ENCODE data around the gene ZNF776. TPM values are rescaled to one million over a fixed set of nuclear protein-coding genes. Genes with fewer than 3 reads are reported as not detected.
"Not testable (repeated sequence)": the region's sequence is repeated elsewhere in the genome, so short reads cannot be mapped to it uniquely, and the experiment has no call there.

The ZNF776 gene
- polyA plus RNA-seq, 2 donors = 2.9 to 3.3 TPM

- peaks cover 0 to 13% of the 10 kb centered on the region in 2 donors for H3K36me3 ChIP-seq (ENCODE audit: control insufficient read depth in 2 of 2, insufficient read depth in 2 of 2, low read length in 1 of 2)
- H3K9me3 ChIP-seq (ENCODE audit: control insufficient read depth in 2 of 2, insufficient read depth in 1 of 2, low read depth in 1 of 2, low read length in 1 of 2); H3K27ac ChIP-seq (ENCODE audit: low read depth in 2 of 2, low read length in 1 of 2); H3K4me3 ChIP-seq (ENCODE audit: low read depth in 1 of 2, low read length in 2 of 2); H3K4me1 ChIP-seq (ENCODE audit: control insufficient read depth in 2 of 2, insufficient read depth in 2 of 2, low read length in 1 of 2); H3K27me3 ChIP-seq (ENCODE audit: control insufficient read depth in 1 of 2, insufficient read depth in 2 of 2, low read length in 2 of 2): not testable (repeated sequence)
- 100% methylated on average over 1 of the region's 1 CpG for WGBS, 2 donors
Observed at GRCh38 chr19:57796580-57796979, 50.0 kb downstream of the ZNF776 start.

DNA sequence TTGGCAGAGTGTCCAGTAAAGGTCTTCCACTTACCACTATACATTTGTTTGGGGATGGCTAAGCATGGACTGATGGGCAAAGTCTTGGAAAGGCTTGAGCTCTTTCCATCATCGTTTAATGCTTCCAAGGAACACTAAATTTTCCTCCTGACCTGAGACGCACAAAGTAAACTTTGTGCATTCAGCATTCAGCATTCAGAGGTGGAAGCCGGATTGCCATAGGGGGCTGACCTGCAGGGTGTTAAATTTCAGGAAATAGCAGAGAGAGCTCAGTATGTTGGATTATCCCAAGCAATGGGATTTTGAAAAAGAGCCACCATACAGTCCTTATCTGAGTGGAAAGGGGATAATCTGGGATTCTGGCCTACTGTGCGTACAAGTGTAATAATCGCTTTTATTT is 54.1 kb downstream of the ZNF776 start:
- H3K27me3 ChIP-seq (ENCODE audit: control insufficient read depth in 1 of 2, insufficient read depth in 2 of 2, low read length in 2 of 2) = no peaks in the 10 kb centered on the region
- peaks cover 0 to 2% of the 10 kb centered on the region in 2 donors for H3K9me3 ChIP-seq (ENCODE audit: control insufficient read depth in 2 of 2, insufficient read depth in 1 of 2, low read depth in 1 of 2, low read length in 1 of 2)
- peak overlapping the region in 1 of 2 donors; percentile 22 for H3K27ac ChIP-seq (ENCODE audit: low read depth in 2 of 2, low read length in 1 of 2)
- H3K4me1 ChIP-seq (ENCODE audit: control insufficient read depth in 2 of 2, insufficient read depth in 2 of 2, low read length in 1 of 2) = peaks cover 0 to 2% of the 10 kb centered on the region in 2 donors
- H3K36me3 ChIP-seq (ENCODE audit: control insufficient read depth in 2 of 2, insufficient read depth in 2 of 2, low read length in 1 of 2) = peaks cover 0 to 7% of the 10 kb centered on the region in 2 donors
- WGBS, 2 donors = 70 to 83% methylated on average over 5 of the region's 5 CpGs
- no peak overlapping the region for H3K4me3 ChIP-seq (ENCODE audit: low read depth in 1 of 2, low read length in 2 of 2)

- no peaks in the 10 kb centered on the region for H3K27me3 ChIP-seq (ENCODE audit: control insufficient read depth in 1 of 2, insufficient read depth in 2 of 2, low read length in 2 of 2)
- H3K36me3 ChIP-seq (ENCODE audit: control insufficient read depth in 2 of 2, insufficient read depth in 2 of 2, low read length in 1 of 2) = no peaks in the 10 kb centered on the region
- peak overlapping the region; percentile 53 to 62 for H3K27ac ChIP-seq (ENCODE audit: low read depth in 2 of 2, low read length in 1 of 2)
- WGBS, 2 donors = 81 to 83% methylated on average over 4 of the region's 4 CpGs
- no peak overlapping the region for H3K4me3 ChIP-seq (ENCODE audit: low read depth in 1 of 2, low read length in 2 of 2)
- peaks cover 0 to 2% of the 10 kb centered on the region in 2 donors for H3K9me3 ChIP-seq (ENCODE audit: control insufficient read depth in 2 of 2, insufficient read depth in 1 of 2, low read depth in 1 of 2, low read length in 1 of 2)
- peaks cover 0 to 2% of the 10 kb centered on the region in 2 donors for H3K4me1 ChIP-seq (ENCODE audit: control insufficient read depth in 2 of 2, insufficient read depth in 2 of 2, low read length in 1 of 2)
Observed at GRCh38 chr19:57802269-57802668, 55.7 kb downstream of the ZNF776 start.

DNA sequence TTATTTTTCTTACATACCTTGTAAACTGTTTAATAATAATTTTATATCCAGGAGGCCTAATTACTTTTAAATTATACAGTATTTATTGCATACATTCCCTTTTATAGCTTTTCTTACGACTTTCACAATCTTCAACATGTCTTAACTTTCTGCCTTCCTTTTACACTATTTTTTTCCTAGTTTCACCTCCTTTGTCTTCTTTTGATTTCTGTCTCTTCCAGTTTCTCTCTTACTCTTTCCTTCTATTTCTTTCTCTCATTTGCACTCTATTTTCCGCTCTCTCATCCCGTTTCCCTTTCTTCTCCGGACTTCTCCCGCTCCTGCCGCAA is 56.6 kb downstream of the ZNF776 start:
- H3K27me3 ChIP-seq (ENCODE audit: control insufficient read depth in 1 of 2, insufficient read depth in 2 of 2, low read length in 2 of 2) = no peaks in the 10 kb centered on the region
- H3K9me3 ChIP-seq (ENCODE audit: control insufficient read depth in 2 of 2, insufficient read depth in 1 of 2, low read depth in 1 of 2, low read length in 1 of 2) = peaks cover 0 to 2% of the 10 kb centered on the region in 2 donors
- 7 to 14% methylated on average over 6 of the region's 6 CpGs for WGBS, 2 donors
- peak overlapping the region; percentile 60 to 80 for H3K4me3 ChIP-seq (ENCODE audit: low read depth in 1 of 2, low read length in 2 of 2)
- peaks cover 5 to 6% of the 10 kb centered on the region in 2 donors for H3K36me3 ChIP-seq (ENCODE audit: control insufficient read depth in 2 of 2, insufficient read depth in 2 of 2, low read length in 1 of 2)
- H3K27ac ChIP-seq (ENCODE audit: low read depth in 2 of 2, low read length in 1 of 2) = peak overlapping the region; percentile 88 to 90
- peaks cover 0 to 2% of the 10 kb centered on the region in 2 donors for H3K4me1 ChIP-seq (ENCODE audit: control insufficient read depth in 2 of 2, insufficient read depth in 2 of 2, low read length in 1 of 2)

DNA sequence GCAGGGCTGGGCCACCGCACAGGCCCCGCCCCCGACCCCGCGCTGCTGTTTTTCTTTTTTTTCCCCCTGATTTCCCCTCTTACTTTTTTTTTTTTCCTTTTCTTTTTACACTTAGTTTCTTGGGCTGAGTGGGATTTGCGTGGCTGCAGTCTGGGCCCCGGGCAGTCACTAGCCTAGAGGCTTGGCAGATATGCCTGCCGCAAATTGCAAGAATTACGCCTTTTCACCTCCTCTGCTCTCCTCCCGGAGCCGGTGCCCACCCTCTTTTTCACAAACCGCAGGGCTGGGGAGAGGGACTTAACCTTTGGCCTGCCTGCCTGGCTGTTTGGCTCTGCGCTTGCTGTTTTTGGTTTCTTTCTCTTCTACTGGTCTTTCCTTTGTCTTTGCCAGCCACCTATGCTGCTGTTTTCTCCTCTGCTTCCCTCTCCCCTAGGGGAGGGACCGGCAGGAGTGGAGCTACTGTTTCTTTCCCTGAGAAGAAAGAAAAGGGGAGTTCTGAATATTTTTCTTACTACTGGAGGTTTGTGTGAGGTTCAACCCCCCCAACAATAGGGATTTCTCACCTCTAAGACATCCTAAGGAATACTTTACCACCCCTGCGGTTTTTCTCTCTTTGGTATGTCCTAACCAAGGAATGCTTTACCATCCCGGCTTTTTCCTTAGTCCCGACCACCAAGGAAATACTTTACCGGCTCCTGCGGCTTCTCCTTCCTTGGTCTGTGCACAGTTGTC is 57.1 kb downstream of the ZNF776 start:
- Histone ChIP-seq H3K27ac (ENCODE audit: low read depth in 2 of 2, low read length in 1 of 2) (peak overlapping the region; percentile 88 to 90), H3K4me1 (ENCODE audit: control insufficient read depth in 2 of 2, insufficient read depth in 2 of 2, low read length in 1 of 2) (no peaks in the 10 kb centered on the region), H3K9me3 (ENCODE audit: control insufficient read depth in 2 of 2, insufficient read depth in 1 of 2, low read depth in 1 of 2, low read length in 1 of 2) (peaks cover 0 to under 1% of the 10 kb centered on the region in 2 donors), H3K27me3 (ENCODE audit: control insufficient read depth in 1 of 2, insufficient read depth in 2 of 2, low read length in 2 of 2) (no peaks in the 10 kb centered on the region), H3K36me3 (ENCODE audit: control insufficient read depth in 2 of 2, insufficient read depth in 2 of 2, low read length in 1 of 2) (peaks cover 5 to 6% of the 10 kb centered on the region in 2 donors), H3K4me3 (ENCODE audit: low read depth in 1 of 2, low read length in 2 of 2) (peak overlapping the region; percentile 60 to 80)
- 10 to 14% methylated on average over 19 of the region's 19 CpGs for WGBS, 2 donors

DNA sequence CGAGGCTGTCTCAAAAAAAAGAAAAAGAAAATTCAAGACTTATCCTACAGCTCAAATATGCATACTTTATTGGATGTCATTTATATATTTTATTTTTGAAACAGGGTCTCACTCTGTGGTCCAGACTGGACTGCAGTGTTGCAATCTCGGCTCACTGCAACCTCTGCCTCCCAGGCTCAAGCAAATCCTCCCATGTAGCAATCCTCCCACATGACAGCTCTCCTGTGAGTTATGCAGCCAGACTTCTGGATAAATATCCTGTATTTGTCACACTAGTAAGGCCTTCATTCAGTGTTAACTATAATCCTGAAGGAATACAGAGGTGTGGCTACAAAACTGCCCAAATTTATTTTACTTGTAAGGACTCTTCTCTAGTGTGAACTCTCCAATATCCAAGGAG is 60.9 kb downstream of the ZNF776 start:
- no peak overlapping the region for H3K4me3 ChIP-seq (ENCODE audit: low read depth in 1 of 2, low read length in 2 of 2)
- H3K36me3 ChIP-seq (ENCODE audit: control insufficient read depth in 2 of 2, insufficient read depth in 2 of 2, low read length in 1 of 2) = peaks cover 8% of the 10 kb centered on the region in 2 donors
- no peaks in the 10 kb centered on the region for H3K27me3 ChIP-seq (ENCODE audit: control insufficient read depth in 1 of 2, insufficient read depth in 2 of 2, low read length in 2 of 2)
- no peak overlapping the region for H3K27ac ChIP-seq (ENCODE audit: low read depth in 2 of 2, low read length in 1 of 2)
- H3K9me3 ChIP-seq (ENCODE audit: control insufficient read depth in 2 of 2, insufficient read depth in 1 of 2, low read depth in 1 of 2, low read length in 1 of 2) = no peaks in the 10 kb centered on the region
- WGBS, 2 donors = 88 to 91% methylated on average over 2 of the region's 2 CpGs
- H3K4me1 ChIP-seq (ENCODE audit: control insufficient read depth in 2 of 2, insufficient read depth in 2 of 2, low read length in 1 of 2) = no peaks in the 10 kb centered on the region

Other genes starting within 250 kb of the ZNF776 start
- gene ZNF773, start 246.9 kb upstream of the ZNF776 start, polyA plus RNA-seq = 1 to 10 TPM; 1.4 to 3.0 TPM
- gene ZNF549, start 219.5 kb upstream of the ZNF776 start, polyA plus RNA-seq = 1 to 10 TPM in 1 of 2 donors, under 1 TPM in 1; 0.94 to 1.2 TPM
- gene ZNF550, start 187.0 kb upstream of the ZNF776 start, polyA plus RNA-seq = 1 to 10 TPM; 2.0 to 2.6 TPM
- 1 to 10 TPM; 2.3 to 3.7 TPM for gene ZNF416, start 167.9 kb upstream of the ZNF776 start, polyA plus RNA-seq
- 1 to 10 TPM in 1 of 2 donors, under 1 TPM in 1; 0.43 to 1.3 TPM for gene ZIK1, start 162.7 kb upstream of the ZNF776 start, polyA plus RNA-seq
- gene ZNF530, start 146.9 kb upstream of the ZNF776 start, polyA plus RNA-seq = 1 to 10 TPM; 1.1 to 1.9 TPM
- 1 to 10 TPM; 2.8 to 5.1 TPM for gene ZNF134, start 132.6 kb upstream of the ZNF776 start, polyA plus RNA-seq
- 1 to 10 TPM; 4.3 to 5.7 TPM for gene ZNF211, start 113.6 kb upstream of the ZNF776 start, polyA plus RNA-seq
- under 1 TPM; 0.01 to 0.08 TPM for gene ZSCAN4, start 77.9 kb upstream of the ZNF776 start, polyA plus RNA-seq
- 1 to 10 TPM; 1.2 to 2.2 TPM for gene ZNF551, start 64.8 kb upstream of the ZNF776 start, polyA plus RNA-seq
- 1 to 10 TPM in 1 of 2 donors, under 1 TPM in 1; 0.98 to 1.6 TPM for gene ZNF154, start 37.6 kb upstream of the ZNF776 start, polyA plus RNA-seq
- gene ZNF671, start 19.2 kb upstream of the ZNF776 start, polyA plus RNA-seq = 1 to 10 TPM; 1.3 to 1.5 TPM
- 1 to 10 TPM; 5.0 to 5.4 TPM for gene ZNF586, start 22.9 kb downstream of the ZNF776 start, polyA plus RNA-seq
- 1 to 10 TPM; 4.6 to 5.7 TPM for gene ZNF552, start 68.1 kb downstream of the ZNF776 start, polyA plus RNA-seq
- 1 to 10 TPM; 3.1 to 5.7 TPM for gene ZNF587B, start 83.5 kb downstream of the ZNF776 start, polyA plus RNA-seq
- 10 to 100 TPM in 1 of 2 donors, 1 to 10 TPM in 1; 4.9 to 19.5 TPM for gene ZNF587, start 103.0 kb downstream of the ZNF776 start, polyA plus RNA-seq
- gene ZNF814, start 142.2 kb downstream of the ZNF776 start, polyA plus RNA-seq = 1 to 10 TPM; 3.5 to 6.0 TPM
- 1 to 10 TPM; 1.7 to 2.4 TPM for gene ZNF417, start 169.8 kb downstream of the ZNF776 start, polyA plus RNA-seq
- gene ZNF418, start 188.6 kb downstream of the ZNF776 start, polyA plus RNA-seq = 1 to 10 TPM; 2.0 to 3.0 TPM
- 1 to 10 TPM; 2.5 TPM for gene ZNF256, start 200.9 kb downstream of the ZNF776 start, polyA plus RNA-seq
- gene C19orf18, start 227.7 kb downstream of the ZNF776 start, polyA plus RNA-seq = 1 to 10 TPM in 1 of 2 donors, under 1 TPM in 1; 0.32 to 1.0 TPM

Data from esophagus (tissue), 2 donors.